Measurements from ENCODE around the gene DNAL1.

The DNAL1 gene

DNA sequence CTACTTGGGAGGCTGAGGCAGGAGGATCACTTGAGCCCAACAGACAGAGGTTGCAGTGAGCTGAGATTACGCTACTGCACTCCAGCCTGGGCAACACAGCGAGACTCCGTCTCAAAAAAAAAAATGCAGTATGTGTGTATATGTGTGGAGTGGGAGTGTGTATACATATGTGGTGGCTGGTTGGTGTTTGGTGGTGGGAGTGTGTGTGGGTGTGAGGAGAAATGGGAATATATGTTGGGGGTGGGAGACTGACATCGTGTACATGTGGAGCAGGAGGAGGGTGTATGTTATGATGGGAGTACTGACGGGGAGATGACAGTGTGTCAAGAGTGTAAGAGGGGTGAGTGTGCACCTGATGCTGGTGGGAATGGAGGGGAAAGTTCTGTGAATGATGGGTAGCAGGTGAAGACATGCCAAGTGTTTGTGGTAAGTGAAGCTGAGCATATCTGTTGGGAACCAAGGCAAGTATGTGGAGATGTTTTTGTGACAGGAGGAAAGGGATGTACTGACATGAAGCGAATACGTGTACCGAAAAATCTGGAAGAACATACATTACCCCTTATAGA is 65.2 kb downstream of the DNAL1 start:
- no peak for DNase-seq

DNA sequence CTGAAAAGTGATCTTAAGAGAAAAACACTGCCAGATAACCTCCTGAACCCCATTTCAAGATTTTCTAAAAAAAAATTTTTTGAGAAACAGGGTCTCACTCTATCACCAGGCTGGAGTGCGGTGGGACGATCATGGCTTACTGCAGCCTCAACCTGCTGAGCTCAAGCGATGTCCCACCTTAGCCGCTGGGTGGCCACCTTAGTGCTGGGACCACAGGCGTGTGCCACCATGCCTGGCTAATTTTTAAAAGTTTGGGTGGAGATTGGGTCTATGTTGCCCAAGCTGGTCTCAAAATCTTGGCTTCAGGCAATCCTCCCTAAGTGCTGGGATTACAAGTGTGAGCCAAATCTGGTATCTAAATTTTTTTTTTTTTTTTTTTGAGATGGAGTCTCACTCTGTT is 66.0 kb downstream of the DNAL1 start:
- DNase-seq, result no peak

DNA sequence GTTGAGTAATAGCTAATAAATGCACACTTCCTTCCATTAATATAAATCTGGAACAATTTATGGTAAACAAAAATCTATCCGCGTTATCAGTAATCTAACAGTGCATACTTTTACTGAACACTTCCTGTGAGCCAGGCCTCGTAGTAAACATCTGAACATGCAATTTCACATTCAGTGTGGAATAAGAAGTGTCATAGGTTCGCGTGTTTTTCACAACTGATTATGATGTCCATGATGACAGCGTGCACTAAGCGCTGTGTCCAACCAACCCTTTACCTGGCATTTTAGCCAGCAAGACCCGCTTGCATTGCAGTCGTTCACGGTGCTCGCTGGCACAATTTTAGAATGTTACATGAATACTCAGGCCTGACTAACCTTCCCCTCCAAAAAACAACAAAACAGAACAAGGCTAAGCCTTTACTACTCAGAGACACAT is 67.3 kb downstream of the DNAL1 start:
- DNase-seq, result no peak

DNA sequence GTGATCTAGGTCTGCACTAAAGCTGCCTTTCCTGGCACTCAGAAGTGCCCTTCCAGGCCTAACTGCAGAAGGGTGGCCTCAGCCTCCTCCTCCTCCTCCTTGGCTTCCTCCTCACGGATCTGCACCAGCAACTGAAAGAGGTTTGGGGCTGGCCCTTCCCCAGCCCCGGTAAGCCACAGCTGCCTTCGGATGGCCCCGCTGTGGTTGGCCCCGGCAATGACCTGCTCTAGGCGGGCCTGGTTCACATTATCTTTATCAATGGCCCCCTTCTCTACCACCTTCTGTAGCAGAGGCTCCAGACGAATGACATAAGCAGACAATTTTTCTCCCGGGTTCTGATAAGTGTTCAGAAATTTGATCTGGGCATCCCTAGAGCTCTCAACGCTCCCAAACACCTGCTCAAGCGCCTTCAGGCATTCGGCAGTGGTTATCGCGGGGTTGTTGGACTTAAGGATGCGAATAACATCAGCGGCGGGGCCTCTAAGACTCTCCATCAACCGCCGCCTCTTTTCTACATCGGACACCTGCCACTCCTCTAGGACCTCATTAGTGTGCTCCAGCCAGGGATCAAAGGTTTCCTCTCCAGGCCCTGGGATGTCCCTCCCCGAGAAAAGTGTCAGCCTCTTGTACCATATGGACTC is 67.9 kb downstream of the DNAL1 start:
- peak; percentile 96 to 99 for DNase-seq

DNA sequence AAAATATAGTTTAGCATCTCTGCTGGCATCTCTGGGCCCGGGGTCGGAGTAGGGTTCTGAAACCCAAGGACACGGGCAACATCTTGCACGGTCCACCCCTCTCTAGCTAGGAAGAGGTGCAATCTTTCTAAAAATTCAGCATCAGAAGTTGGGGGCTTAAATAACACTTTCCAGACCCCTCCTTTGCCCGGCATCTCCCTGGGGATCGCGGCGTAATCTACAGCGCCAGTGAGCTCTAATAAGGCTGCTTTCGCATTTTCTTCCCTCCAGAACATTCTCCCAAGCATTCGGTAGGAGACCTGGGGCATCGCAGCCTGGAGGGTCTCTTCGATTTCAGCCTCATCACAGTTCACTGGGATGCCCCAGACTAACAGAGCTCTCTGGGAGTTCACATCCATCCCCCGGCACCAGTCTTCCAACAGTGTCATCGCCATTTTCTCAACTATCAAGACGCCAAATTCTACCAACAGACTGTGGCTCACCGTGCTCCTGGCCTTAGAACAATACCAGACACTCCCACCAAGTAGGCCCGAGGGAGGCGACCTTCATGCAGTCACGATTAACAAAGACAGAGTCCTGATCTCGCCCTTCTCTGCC is 68.5 kb downstream of the DNAL1 start:
- peak; percentile 68 to 77 for DNase-seq

DNA sequence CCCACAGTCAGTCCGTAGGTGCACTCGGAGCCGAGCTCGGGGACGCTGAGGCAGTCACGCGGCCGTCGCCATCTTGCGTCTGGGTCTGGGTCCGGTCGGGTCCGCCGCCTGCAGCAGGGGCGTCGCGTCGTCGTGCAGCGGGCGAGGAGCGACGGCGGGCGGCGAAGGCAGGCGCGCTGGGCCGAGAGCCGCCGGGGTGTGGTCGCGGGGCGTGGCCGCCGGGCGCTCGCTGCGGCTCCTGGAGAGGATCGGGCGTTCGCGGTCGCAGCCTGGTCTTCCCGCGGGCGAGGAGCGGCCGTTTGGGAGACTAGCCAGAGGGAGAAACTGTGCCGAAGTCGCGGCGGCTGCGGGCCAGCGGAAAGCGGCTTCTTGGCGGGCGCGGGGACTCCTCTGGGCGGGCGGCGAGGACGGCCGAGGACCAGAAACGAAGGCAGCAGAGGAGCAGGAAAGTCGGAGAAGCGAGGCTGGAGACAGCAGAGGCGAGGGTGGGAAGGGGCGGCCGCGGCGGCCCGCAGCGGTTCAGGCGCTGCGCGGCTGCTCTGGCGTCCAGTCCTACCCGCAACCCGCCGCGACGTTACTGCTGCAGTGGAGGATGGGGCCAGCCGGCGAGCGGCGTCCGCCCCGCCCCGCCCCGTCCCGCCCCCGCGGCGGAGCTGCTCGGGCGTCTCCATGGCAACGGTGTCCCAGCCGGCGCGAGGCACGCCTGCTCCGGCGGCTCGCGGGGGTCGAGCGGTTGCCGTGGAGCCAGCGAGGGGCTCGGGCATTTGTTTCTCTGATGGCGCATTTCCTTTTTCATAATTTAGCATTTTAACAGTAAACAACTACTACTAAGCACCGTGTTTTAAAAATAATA is 69.2 kb downstream of the DNAL1 start, which contains the start of gene PNMA1:
TSS of gene PNMA1 (minus strand) at position 582 of the 853 bp plus-strand sequence. CDS start 745 bp downstream, outside the sequence.
- DNase-seq, result peak; percentile 90 to 95

DNA sequence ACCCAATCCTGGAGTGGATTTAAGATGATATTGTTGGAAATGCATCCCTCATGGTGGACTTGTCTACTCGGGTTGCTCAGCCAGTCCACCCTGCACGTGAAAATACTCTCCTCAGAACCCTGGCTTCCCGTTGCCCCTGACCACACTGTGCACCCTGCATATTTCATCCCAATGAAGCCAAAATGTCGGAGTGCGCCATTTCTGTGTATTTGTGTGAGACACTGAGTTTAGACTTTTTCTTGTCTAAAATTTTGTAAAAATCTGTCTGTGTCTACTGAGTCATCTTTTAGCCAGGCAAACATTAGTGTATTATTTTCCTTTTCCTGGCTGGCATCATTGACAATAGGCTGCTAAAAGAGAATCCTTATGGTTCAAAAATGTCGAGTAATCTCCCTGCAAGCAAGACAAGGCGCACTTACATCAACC is 69.9 kb downstream of the DNAL1 start:
- peak; percentile 74 to 75 for DNase-seq

DNA sequence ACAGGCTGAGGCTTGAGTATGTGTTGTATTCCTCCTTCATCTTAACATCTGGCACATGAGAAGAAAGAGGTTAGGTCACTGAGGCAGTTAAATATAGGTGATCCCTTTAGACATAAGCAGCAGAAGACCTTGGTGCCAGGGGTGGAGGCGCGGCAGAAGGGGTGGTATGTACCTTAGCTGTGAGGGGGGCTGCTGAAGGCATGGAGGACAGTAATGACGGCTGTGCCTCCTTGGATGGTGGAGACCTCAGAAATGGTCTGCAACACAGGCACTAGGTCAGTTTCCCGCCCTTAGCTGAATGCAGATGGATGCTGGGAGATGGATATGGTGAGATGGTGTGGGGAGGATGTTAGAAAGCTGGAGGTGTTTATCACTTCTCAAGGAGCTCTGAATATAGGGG is 70.9 kb downstream of the DNAL1 start:
- DNase-seq, result no peak

DNA sequence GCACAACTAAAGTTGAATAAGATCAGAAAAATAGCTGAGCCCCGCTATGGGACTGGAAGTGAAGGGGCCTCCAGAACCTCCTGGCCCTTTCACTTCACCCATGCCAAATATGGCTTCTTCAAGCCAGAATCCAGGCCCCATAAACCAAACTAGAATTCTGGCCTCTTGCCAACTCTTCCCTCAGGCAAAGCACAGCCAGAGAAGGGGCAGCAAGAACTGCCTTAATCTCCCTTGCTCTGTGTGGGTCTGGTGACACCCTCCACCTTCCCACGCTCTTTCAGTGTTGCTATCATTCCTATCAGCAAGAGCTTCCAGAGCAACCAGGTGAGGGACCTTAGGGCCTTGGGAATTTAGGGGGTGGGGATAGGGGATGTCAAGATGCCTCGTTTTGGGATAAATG is 72.5 kb downstream of the DNAL1 start:
- no peak for DNase-seq

DNA sequence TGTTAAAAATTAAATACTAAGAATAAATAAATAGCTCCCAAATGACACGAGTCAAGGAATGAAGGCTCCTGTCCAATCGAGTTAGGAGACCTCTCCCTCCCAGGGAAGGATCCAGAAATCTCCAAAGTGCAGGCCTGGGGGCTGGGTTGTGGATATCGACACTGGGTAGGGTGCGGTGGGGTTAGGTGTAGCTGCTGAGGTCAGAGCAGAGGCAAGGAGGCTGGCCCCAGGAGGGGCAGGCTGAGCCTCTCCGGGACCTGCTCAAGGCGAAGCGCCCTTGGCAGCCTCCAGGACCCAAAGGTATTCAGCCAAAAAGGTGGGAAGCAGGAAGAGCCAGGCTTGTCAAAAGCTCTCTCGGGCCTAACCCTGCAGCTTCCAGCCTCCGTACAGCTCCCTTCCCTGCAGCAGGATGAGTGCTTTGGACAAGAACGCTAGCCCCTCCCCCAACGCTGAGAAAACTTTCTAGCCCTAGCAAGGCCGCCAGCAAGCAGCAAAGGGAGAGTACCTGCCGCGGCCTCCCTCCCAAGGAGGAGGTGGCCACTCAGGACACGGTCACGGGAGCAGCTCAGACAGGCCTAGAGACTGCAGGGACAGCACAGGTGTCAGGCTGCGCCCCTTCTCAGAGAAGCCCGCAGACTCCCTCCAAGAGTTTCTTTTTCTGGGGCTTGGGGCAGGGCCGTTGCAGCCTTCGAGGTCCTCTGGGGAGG is 73.1 kb downstream of the DNAL1 start:
- DNase-seq, result no peak

DNA sequence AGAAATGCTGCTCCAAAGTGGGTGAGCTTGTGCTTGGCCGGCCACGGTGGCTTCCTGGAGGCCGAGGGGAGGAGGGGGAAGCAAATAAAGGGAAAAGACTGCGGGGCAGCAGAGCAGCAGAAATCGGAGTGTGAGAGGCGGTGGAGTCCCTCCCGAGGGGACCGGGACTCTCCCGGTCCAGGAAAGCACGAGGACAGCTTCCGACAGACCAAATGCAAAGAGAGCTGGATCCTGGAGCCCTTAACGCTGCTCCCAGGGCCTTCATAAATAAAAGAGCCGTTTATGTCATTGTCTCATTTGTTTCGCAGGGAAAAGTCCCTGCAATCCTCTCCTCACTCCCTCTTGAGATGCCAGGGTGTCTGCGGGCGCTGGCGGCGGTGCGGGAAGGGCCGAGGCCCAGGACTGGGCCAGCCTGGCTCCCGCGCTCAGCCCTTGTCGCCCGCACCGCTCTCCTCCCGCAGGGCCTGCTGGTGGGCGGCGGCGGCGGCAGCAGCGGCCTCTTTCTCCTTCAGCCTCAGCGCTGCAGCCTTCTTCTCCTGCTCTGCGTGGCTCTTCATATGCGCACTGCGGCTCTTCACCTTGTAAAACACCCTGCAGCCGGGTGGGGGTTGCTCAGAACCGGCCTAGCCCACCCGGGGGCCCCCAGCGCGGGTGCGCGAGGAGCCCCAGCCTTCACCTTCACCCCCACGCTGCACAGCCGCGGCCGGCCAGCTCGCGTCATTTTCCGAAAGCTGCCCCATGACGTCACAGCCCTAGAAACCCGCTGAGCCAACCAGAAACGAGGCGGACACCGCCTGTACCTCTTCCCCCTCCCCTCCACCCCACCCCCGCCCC is 73.8 kb downstream of the DNAL1 start:
- DNase-seq, result no peak

DNA sequence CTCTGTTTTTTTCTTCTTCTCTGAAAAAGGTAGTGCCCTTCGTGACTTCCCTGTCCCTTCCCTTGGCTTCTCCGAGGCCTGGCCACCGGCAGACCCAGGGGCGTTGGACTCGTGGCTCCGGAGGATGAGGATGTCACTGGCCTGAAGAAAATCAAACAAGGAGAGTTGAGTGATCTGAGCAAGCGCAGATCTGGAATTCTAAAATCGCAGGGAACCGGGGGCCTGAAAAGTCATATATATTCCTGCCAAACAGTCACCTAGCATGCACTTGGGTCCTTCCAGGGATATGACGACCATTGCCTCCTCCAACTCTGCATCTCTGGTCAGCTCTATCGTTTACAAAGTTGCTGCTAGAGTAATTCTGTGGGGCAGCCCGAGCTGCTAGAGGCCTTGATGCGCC is 74.6 kb downstream of the DNAL1 start:
- no peak for DNase-seq

DNA sequence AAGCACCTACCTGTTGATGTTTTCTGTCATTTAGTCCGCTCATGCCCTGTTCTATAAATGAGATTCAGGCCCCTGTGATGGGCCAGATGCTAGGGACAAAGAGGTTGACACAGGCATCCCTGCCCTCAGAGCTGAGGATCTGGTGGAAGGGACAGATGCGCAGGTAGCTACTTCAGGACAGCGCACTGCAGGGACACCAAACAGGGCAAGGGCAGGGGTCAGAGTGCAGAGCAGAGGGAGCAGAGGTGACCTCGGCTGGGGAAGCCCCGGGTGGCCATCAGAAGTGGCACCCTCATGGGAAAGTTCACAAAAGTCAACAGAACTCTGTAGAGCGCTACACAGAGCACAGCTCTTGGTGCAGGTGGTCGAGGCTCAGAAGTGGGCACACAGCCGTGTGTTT is 75.0 kb downstream of the DNAL1 start:
- no peak for DNase-seq

DNA sequence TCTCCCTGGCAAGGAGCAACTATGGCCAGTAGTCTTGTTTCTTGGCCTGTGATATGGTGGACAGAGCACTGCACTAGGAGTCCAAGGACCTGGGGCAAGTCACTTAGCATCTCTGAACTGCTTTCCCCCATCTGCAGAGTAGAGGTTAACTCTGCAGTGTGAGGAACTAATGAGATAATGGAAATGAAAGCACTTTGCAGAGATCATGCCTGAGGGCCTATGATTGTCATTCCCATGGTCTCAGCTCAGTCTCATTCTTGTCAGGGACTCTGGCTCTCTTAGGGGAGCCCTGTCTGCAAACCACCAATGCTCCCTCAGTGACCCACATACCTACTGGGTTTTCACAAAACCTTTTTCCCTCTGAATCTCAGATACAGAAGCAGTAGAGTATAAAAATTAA is 75.8 kb downstream of the DNAL1 start:
- no peak for DNase-seq

DNA sequence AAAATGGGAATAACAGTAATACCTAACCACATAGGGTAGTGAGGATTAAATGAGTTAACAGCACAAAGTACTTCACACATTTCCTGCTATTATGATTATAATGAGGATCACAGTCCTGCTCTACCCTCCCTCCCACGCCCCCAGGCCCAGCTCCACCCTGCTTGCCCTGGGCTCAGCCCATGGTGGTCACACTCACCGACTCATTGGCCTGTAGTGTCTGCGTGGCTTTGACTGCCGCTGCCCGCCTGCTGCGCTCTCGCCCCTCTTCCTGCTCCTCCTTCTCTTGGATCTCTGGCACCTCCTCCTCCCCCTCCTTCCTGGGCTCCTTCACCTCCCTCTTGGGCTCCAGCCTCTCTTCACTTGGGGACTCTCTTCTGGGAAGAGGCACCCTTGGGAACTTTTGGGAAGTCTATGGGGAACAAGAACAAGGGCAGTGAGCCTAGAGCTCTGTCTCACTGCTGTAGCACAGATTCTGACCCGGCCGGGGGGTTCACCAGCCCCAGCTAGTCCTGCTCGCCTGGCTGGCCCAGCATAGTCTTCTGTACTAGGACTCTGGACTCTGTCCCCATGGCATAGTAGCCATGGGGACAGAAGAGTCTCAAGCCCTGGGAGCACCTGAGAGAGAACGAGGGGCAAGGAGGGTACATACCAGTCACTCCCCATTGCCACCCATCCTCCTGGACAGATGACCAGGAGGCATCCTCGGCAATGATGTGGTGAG is 76.5 kb downstream of the DNAL1 start:
- DNase-seq, result no peak

DNA sequence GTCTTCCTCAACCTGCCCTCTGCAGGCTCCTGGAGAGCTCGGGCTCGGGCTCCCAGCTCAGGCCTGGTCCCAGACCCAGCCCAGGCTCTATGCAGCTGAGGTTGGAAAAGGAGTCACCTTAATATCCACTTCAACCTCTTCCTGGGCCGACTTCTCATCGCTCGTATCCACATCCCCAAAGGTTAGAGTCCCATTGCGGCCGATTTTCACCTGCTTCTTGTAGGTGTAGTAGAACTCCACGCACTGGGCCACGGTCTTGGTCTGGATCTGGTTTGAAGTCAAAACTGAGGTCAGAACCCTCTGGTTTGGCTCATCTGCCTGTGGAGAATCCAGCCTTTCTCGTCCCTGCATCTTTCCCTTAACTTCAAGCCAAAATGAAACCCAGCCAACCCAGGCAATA is 77.8 kb downstream of the DNAL1 start:
- no peak for DNase-seq

DNA sequence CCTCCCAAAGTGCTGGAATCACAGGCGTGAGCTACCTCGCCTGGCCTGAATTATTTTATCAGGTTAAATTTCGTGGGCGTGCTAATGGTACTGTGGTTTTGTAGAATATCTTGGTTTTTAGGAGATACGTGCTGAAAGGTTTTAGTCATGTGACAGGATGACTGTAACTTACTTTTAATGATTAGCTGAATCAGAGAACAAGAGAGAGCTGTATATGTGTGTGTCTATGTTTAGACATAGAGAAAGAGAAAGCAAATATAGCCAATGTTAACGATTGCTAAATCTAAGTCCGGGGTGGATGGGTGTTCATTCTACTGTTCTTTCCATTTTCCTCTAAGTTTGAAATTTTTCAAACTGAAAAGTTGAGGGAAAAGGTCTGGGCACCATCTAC is 78.6 kb downstream of the DNAL1 start:
- DNase-seq, result no peak

DNA sequence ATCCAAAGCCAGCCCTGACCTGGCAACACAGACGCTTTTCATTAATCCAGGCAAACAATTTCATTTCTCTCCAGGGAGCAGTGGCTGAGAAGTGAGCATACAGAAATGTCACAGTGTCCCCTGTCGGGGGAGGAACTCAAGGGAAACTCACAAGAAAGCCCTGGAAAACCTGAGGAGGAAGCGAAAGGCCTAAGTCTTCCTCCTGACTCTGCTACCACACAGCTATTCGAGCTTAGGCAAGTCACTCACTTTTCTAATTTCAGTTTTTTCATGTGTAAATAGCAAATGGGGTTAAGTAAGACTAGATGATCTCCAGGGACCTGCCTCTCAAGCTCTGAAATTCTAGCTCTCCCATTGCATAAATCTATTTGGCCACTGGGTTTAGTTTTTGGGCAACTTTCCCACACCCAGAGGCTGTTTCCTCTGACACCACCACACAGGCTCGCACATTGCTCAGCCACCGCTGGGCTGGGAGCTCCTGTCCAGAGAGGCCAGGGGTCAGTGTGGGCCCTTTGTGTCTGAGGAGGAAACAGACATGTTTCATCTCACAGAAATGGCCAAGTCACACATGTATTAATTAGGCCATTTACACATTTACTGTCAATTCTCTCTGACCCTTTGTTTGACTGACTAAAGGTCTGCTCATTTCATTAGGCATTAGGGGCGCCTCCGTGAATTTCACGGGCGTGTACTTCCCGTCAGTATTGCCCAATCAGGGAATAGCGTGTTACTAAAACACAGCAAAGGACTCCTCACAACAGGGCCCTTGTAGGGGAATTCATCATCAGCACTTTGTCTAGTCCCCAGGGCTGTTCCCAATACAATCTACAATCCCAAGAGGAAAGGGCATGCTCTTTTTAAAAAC is 79.2 kb downstream of the DNAL1 start:
- DNase-seq, result no peak

DNA sequence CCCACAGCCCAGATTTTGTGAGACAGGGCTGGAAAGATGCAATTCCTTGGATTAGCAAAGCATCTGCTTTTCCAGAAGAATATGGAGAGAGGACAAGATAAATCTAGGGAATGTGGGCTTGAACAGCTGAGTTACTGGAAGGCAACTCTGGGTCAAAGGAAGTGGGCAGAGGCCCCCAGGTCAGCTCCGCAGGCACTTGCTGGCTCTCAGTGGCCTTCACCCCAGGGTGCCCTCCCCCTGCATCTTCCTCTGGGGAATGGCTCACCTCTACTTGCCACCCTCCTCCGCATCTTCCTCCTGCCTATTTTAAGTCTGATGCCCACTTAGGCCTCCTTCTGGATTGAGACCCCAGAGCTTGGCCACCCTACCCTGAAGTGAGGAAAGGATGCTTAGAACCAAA is 79.9 kb downstream of the DNAL1 start:
- DNase-seq, result no peak

All from NCI-H524 (cell line).